ENCODE measurements around the gene CCNB3.

CCNB3 gene

DNA sequence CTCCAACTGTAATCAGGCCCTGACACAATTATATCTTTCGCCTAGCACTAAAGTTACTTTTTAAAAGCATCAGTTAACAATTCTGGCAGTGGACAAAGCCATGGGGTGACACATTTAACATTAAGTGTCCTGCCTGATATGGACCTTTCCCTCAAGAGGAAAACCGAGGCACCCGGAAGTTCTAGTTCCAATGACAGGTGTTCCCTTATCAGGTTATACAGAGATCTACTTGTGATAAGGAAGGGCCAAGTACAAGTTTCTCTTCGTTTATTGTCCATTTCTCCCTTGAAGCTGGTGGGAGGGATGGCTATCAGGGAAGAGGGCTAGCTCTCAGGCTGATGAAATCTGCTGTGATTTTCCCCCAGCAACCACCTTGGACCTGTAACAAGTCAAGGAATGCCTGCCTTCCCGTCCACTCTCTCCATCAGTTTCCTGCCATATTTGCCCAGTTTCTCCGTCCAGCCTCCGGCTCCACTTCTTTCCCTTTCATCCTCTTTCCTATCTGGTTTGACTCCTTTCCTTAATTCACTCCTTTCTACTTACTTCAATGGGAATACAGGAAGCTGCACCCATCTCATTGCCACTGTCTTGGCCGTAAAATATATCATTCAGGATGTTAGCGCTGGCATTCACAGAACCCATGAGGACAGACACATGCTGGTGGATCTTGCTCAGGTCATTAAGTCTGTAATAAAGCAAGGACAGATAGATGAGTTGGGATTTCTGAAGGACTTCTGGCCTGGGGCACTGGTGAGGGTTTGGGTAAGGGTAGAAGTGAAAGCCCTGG, 171.1 kb downstream of the CCNB3 start:
- DNase-seq, result no peak

- no peak for DNase-seq
Observed at GRCh38 chrX:50381729-50382415, 177.3 kb downstream of the CCNB3 start.

GRCh38 chrX:50386520-50386919, 182.0 kb downstream of the CCNB3 start:
- DNase-seq, result no peak

DNA sequence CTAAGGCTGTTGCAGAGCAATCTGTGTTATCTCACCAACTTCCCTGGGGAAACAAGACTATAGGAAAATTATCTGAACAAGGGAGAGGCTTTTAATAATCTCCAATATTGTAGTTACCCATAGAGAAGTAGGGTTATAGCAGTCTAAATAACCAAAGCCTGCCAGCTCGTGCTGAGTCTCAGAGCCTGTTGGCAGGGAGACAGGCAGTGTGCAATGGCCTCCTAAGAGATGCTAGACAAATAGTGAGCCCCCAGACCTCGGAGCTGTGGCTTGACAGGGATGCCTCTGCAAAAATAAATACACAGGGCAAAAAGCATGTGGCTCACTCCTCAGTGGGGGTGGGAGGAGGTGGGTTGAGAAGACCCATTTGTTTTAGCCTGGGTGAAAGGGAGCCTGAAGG, 189.3 kb downstream of the CCNB3 start:
- no peak for DNase-seq
